GM19452 (cell line): ENCODE measurements around the gene CDK15.
A peak's percentile ranks its signal among the peaks of the same experiment; 100 is the strongest.

Experiments
- ATAC-seq: cut with Tn5 transposase; IDR thresholded peaks from one replicate; pipeline ENCODE4 v1.9.1; 2021; ENCODE audit not compliant: unreplicated experiment

The CDK15 gene

GRCh38 chr2:201906777-201907562 lies 100.6 kb downstream of the CDK15 start:
- no peak for ATAC-seq

- ATAC-seq: no peak
Observed at GRCh38 chr2:201907563-201907881, 101.2 kb downstream of the CDK15 start.

- no peak for ATAC-seq
Observed at GRCh38 chr2:201908901-201909300, 102.6 kb downstream of the CDK15 start.

- no peak for ATAC-seq
Observed at GRCh38 chr2:201909348-201909747, 103.0 kb downstream of the CDK15 start.

- ATAC-seq: peak; percentile 63
Observed at GRCh38 chr2:201909961-201910361, 103.6 kb downstream of the CDK15 start.

- ATAC-seq: no peak
Observed at GRCh38 chr2:201911372-201911771, 105.0 kb downstream of the CDK15 start.

GRCh38 chr2:201913201-201913600 lies 106.9 kb downstream of the CDK15 start:
- ATAC-seq: no peak

GRCh38 chr2:201915446-201915845 lies 109.1 kb downstream of the CDK15 start:
- peak; percentile 93 for ATAC-seq

- no peak for ATAC-seq
Observed at GRCh38 chr2:201916565-201916964, 110.2 kb downstream of the CDK15 start.

GRCh38 chr2:201918616-201919307 lies 112.4 kb downstream of the CDK15 start:
- no peak for ATAC-seq

GRCh38 chr2:201919308-201919634 lies 112.9 kb downstream of the CDK15 start:
- no peak for ATAC-seq

GRCh38 chr2:201923436-201924328 lies 117.3 kb downstream of the CDK15 start:
- no peak for ATAC-seq

GRCh38 chr2:201924453-201924852 lies 118.1 kb downstream of the CDK15 start:
- ATAC-seq: no peak

- ATAC-seq: no peak
Observed at GRCh38 chr2:201925056-201925455, 118.7 kb downstream of the CDK15 start.

GRCh38 chr2:201926067-201926466 lies 119.7 kb downstream of the CDK15 start:
- no peak for ATAC-seq

GRCh38 chr2:201928363-201928762 lies 122.0 kb downstream of the CDK15 start:
- no peak for ATAC-seq

- no peak for ATAC-seq
Observed at GRCh38 chr2:201929281-201930026, 123.1 kb downstream of the CDK15 start.

- no peak for ATAC-seq
Observed at GRCh38 chr2:201930043-201930442, 123.7 kb downstream of the CDK15 start.

- ATAC-seq: no peak
Observed at GRCh38 chr2:201930831-201931230, 124.5 kb downstream of the CDK15 start.

- no peak for ATAC-seq
Observed at GRCh38 chr2:201931475-201931874, 125.1 kb downstream of the CDK15 start.

GRCh38 chr2:201931951-201932350 lies 125.6 kb downstream of the CDK15 start:
- no peak for ATAC-seq
